ENCODE results near the gene PPCS.
"Not testable (repeated sequence)": the region's sequence is repeated elsewhere in the genome, so short reads cannot be mapped to it uniquely, and the experiment has no call there.

Gene PPCS

DNA sequence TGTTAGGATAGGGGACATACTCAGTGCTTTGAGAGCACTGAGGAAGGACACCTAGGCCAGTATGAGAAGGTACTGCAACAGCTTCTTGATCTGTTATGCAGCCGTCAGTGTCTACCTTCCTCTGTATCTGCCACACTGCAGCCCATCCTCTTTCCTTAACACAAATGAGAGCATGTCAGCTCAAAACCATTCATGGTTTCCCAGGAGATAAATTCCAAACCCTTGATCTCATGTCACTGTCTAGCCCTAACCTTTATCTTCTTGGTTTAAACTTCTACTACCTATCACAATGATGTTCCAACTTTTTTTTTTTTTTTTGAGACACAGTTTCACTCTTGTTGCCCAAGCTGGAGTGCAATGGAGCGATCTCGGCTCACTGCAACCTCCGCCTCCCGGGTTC is 1.9 kb upstream of the PPCS start:
- no peak for DNase-seq

DNA sequence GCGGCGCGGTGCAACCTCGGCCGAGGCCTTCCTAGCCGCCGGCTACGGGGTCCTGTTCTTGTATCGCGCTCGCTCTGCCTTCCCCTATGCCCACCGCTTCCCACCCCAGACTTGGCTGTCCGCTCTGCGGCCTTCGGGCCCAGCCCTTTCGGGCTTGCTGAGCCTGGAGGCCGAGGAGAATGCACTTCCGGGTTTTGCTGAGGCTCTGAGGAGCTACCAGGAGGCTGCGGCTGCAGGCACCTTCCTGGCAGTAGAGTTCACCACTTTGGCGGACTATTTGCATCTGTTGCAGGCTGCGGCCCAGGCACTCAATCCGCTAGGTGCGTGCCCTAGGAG is 379 bp downstream of the PPCS start:
- DNase-seq: peak; percentile 65

DNA sequence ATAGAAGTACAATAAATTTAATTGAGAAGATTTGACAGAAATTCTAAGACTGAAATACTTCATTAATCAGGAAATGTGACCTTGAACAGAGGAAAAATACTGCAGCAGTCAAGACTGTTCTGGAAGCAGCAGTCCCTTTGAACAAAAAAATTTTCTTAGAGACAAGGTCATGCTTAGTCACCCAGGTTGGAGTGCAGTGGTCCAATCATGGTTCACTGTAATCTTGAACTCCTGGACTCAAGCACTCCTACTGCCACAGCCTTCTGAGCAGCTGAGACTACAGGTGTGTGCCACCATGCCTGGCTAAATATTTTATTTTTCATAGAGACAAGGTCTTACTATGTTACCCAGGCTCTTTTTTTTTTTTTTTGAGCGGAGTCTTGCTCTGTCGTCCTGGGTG is 4.9 kb downstream of the PPCS start:
- DNase-seq: no peak

DNA sequence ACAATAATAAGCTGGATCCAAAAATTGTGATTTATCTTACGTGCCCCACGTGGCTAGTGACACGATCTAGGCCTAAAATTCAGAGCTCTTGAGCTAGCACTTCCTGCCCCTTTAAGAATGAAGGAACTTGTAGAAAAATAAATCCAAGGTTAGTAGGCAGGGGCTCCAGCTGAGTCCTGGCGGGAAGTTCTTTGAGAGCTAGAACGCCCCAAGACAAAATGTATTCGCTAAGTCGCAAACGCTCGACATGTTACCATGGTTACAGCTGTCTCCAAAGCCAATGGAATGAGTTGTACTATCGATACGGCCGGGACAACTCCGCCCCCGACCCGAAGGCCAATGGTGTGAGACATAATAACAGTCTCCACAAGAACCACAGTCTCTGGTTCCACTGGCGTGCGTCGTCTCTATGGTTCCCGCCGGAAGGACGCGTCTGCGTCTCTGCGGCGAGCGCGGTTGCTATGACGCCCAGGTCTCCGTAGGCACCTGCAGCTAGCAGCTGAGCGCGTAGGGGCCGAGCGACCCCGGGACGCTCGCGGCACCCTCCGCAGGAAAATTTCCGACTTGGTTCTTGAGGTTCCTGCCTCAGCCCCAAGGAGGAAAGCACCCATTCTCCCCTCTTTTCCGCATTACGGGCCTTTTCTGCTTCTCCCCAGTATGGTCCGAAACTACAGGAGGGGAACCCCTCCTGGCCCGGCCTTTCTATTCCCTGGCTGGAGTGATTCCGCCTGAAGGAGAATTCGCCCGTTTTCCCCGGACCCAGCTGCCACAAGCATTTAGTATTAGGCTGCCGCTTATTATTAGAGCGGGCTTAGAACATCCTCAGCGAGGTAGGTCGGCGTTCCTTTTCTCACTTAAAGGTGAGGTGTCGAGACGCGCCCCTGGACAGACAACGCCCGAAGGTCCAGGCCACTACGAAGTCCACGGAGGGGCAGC is 6.8 kb downstream of the PPCS start, which contains the start of gene CCDC30:
TSS of gene CCDC30 (plus strand) at position 459 of the 936 bp plus-strand sequence. CDS start 17,266 bp downstream, outside the sequence.
- DNase-seq: peak; percentile 99

DNA sequence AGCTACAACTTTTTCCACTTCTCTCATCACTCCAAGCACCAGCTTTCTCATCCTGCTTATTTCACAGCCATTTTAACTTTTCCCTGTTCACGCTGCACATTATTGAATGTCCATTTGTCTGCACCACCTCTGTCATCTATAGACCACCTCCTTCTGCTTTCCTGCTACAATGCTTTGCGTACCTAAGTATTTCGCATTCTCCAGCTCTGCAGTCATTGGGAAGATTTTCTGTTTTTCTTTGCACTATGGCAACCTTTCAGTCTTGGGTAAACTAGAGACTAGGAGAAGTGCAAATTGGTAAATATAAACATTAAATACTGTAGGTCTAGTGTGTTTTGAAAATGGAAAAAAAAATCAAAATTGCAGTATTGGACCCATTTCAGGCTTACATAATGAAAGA is 7.6 kb downstream of the PPCS start:
- no peak for DNase-seq

DNA sequence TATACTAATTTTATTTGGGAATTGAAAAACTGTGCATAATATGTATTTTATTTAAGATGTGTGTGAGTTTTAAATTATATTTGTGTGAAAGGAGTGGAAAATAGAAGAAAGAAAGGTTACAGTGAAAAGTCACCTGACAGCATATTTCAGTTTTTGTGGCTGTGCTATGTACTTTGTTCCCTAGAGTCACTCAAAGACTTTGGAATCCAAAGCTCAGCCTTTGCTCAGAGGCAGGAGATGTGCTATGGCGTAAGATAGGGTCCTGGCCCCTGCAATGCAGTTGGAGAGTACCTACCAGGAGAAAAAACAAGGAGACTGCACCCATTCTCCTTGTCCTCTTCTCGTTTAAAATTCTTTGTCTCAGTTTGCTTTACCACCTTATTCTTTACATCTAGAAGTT is 9.7 kb downstream of the PPCS start:
- DNase-seq: no peak

DNA sequence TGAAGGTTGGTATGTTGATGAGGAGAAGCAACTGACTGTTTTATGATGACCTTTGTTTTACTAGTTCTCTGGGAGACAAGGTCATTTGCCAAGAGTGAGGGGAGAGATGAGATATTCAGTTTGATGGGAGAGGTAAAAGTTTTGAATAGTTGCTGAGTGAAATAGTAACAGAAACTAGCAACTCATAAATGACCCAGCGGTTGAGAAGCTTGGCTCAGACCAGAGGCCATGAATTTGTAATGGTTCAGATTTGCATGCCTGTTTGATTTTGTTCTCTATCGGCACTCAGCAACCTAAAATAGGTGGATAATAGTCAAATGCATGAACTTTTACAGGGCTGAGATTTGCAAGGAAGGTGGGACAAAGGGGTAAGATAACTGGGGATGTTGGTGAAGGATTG is 13.4 kb downstream of the PPCS start:
- no peak for DNase-seq

DNA sequence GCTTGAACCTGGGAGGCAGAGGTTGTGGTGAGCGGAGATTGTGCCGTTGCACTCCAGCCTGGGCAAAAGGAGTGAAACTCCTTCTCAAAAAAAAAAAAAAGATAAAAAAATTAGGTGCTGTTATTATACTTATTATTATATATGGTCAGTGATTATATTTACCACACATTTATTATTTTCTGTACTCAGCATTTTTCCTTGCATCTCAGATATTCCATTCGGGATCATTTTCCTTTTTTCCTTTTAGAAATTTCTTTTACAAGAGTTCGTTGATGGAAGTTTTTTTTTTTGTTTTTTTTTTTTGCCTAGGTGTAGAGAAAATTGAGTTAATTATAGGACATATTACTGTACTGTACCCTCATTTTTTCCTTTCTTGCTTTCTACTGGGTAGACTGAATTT is 20.3 kb downstream of the PPCS start:
- DNase-seq: no peak

DNA sequence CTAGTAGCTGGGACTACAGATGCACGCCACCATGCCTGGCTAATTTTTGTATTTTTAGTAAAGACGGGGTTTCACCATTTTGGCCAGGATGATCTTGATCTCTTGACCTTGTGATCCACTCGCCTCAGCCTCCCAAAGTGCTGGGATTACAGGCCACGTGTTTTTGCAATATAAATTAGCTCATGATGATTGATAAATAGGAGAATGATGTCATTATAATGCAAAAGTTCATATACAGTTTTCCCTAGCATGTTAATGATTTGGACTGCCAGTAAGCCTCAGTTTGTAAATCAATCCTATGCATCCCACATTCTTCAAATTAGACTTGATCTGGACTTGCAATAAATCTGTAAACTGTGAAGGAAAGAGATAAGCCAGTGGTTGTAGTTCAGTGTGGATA is 21.0 kb downstream of the PPCS start:
- not testable (repeated sequence) for DNase-seq

DNA sequence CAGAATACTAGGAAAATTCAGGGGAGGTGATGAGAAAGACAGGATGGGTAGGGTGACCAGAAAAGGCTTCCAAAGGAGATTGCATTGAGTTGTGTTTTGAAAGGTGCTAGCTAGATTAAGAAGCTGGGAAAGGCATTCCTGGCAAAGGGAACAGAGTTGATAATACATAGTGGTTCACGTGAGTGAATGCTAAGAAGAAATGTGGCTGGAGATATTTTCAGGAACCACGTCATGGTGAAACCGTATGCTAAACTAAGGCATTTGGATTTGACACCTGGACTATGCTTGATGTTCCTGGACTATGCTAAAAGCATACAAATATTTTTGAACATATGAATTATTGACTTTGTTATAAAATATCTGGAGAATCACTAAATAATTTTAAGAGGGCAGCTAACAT is 21.4 kb downstream of the PPCS start:
- no peak for DNase-seq

DNA sequence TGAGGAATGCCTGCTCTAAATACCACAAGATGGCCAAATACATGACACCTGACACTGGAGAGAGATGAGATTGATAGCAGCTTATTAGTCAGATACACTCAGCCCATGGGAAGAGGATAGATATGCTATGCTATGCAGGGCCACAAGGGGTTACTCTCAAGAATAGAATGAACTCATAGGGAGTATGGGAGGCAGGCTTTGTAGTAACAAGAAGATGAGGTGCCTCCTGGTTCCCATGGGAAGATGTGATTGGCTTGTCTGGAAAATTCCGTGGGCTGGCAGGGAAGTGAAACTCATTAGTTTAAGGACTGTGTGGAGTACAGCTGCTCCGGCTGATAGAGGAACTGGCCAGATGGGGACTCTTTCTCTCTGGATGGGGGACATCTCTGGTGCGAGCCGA is 23.3 kb downstream of the PPCS start:
- no peak for DNase-seq

DNA sequence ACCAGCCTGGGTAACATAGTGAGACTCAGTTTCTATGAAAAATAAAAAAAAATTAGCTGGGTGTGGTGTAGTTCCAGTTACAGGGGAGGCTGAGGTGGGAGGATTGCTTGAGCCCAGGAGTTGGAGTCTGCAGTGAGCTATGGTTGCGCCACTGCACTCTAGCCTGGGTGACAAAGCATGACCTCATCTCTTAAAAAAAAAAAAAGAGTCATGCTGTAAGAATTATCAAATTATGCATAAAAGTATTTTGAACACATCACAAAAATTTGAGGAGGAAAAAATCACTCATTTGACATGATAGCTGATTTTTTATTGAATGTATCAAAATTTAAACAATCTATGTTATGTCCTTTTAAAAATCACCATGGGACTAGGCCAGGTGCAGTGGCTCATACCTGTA is 24.6 kb downstream of the PPCS start:
- DNase-seq: no peak

DNA sequence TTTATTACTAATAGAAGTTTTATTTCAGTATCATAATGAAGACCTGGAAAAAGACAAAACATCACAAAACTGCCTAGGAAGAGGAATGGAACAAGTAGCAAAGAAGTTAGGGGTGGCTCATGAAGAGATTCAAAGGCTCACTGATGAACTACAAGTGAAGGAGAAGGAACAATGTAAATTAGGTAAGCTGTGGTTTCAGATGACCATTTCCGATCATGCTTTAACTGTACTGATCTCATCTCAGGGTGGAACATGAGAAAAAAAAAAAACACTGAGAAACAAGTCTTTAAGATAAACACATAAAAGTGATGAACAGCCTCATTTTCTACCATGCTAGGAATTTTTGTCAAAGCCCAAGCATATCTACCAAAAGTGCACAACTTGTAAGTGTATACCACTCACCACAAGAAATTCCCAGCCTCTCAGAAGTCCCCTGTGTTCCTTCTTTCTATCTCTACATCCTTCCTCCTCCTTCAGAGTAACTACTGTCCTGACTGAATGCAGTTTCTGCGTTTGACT is 26.4 kb downstream of the PPCS start:
- DNase-seq: no peak

DNA sequence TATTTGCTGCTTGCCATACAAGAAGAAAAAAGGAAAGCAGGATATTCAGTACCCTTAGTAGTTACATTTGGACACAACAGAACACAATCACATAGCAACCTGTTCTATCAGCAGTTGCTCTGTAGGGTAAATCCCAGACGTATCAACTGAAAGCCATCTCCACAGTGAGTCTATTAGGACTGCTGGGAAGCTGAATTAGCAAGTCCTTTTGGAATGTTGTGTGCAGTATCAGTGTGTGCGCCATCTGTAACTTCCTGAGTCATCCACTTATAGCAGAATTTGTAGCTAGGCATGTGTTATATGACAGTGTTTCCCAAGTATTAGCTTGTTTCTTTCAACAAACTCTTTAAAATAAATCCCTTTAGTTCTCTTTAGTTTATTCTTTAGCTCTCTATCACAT is 28.0 kb downstream of the PPCS start:
- DNase-seq: no peak

DNA sequence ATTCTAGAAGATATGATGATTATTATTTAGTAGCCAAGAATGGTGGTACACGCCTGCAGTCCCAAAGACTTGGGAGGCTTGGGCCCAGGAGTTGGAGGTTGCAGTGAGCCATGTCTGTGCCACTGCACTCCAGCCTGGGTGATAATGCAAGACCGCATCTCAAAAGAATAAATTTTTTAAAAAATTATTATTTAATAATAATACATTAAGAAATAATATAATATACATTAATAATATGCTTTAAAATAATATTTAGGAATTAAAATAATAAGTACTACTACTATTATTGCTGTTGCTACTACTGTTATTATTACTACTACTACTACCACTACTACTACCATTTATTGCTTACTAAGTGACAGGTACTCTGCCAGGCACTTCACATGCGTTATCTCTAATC is 33.9 kb downstream of the PPCS start:
- no peak for DNase-seq

DNA sequence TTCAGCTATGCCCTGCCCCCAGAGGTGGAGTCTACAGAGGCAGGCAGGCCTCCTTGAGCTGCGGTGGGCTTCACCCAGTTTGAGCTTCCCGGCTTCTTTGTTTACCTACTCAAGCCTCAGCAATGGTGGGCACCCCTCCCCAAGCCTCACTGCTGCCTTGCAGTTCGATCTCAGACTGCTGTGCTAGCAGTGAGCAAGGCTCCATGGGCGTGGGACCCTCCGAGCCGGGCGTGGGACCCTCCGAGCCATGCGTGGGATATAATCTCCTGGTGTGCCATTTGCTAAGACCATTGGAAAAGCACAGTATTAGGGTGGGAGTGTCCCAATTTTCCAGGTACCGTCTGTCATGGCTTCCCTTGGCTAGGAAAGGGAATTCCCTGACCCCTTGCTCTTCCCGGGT is 45.7 kb downstream of the PPCS start:
- DNase-seq: not testable (repeated sequence)

DNA sequence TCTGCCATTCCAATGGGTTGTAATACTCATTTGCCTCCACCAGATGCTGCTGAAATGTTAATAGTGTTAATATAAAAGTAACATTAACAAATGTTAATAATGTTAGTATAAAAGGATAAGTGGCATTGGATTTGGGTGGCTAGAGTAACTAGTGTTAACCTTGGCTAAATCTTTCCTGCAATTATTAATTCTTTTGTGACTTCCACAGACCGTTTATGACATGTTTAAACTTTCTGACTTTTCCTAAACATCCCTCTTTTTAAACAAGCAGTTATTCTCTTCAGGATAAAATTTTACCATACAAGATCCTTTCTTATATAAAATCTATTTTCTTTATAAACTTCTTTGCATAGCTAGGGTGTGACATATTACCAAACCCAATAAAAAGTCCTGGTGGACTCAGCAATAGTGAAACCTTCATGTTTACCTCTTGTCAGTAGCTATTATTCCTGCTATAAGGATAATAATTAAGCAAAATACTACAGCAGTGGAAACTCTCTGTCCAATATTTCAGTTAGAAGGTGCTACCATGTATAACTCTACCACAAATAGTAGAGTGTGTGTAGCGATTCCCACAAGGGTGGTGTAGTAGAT is 48.3 kb downstream of the PPCS start:
- DNase-seq: no peak

DNA sequence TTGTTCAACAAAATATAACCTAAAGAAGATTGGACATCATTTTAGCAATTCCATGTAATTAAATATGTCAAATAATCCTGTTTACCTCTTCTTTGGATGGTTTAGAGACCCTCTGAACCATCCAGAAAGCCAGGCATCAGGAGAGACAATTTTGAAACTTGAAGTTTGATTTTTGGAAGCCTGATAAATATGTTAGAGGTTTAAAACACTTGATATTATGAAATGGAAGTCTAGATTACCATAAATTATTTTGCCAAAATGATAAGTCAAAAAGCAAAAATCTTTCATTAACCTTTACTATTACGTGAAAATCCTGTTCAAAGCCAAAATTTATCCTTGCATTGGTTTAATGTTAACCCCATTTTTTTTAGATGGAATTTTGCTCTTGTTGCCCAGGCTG is 50.2 kb downstream of the PPCS start:
- DNase-seq: no peak
